Prostate gland (tissue), 2 donors: ENCODE data around the gene SPON1.

Experiments used
- CTCF ChIP-seq, 4 experiments: fragments of 200-600 bp in 2 of 4; fragments of 450-650 bp in 2 of 4; sonication (generic) in 2 of 4; IDR thresholded peaks; 1 replicate in 3 of 4; 2 replicates in 1 of 4; pipeline ENCODE4 v1.5.1; 2016 to 2019; ENCODE audit warnings: antibody characterized with exemption in 4 of 4, mild to moderate bottlenecking in 2 of 4, moderate library complexity in 2 of 4
- POLR2AphosphoS5 ChIP-seq: sonication (generic); formaldehyde crosslinking; IDR thresholded peaks from one replicate; pipeline ENCODE4 v1.6.1; 2017; ENCODE audit warnings: antibody characterized with exemption

- TF ChIP-seq CTCF (IDR thresholded peaks at IDR 0.05): no peak
- TF ChIP-seq POLR2AphosphoS5: no peak
Observed at GRCh38 chr11:13924801-13925327, 37.7 kb upstream of the SPON1 start.
